ENCODE results near the gene IL16.
"Not testable (repeated sequence)": the region's sequence is repeated elsewhere in the genome, so short reads cannot be mapped to it uniquely, and the experiment has no call there.

Gene IL16

GRCh38 chr15:81157195-81157938 lies 39.3 kb upstream of the IL16 start:
- no peak for DNase-seq (ENCODE audit: low read depth)
- no peak overlapping the region for H3K4me3 ChIP-seq (ENCODE audit: control insufficient read depth, low read depth, low read length)
- TF ChIP-seq CTCF (IDR thresholded peaks at IDR 0.05; ENCODE audit: control insufficient read depth, insufficient read depth, low read depth, low read length, missing control alignments) = no peak

GRCh38 chr15:81157939-81158223 lies 38.8 kb upstream of the IL16 start:
- TF ChIP-seq CTCF (IDR thresholded peaks at IDR 0.05; ENCODE audit: control insufficient read depth, insufficient read depth, low read depth, low read length, missing control alignments) = no peak
- no peak overlapping the region for H3K4me3 ChIP-seq (ENCODE audit: control insufficient read depth, low read depth, low read length)
- no peak for DNase-seq (ENCODE audit: low read depth)

GRCh38 chr15:81158561-81158960 lies 38.1 kb upstream of the IL16 start:
- DNase-seq (ENCODE audit: low read depth); H3K4me3 ChIP-seq (ENCODE audit: control insufficient read depth, low read depth, low read length): not testable (repeated sequence)

- DNase-seq (ENCODE audit: low read depth) = peak; percentile 76
- H3K4me3 ChIP-seq (ENCODE audit: control insufficient read depth, low read depth, low read length) = no peak overlapping the region
These were observed 36.1 kb upstream of the IL16 start for GRCh38 chr15:81160312-81161159.

GRCh38 chr15:81161160-81161673 lies 35.5 kb upstream of the IL16 start:
- TF ChIP-seq CTCF (IDR thresholded peaks at IDR 0.05; ENCODE audit: control insufficient read depth, insufficient read depth, low read depth, low read length, missing control alignments) = no peak

More at GRCh38 chr15:81160312-81161159, 36.1 kb upstream of the IL16 start:
- TF ChIP-seq CTCF (IDR thresholded peaks at IDR 0.05; ENCODE audit: control insufficient read depth, insufficient read depth, low read depth, low read length, missing control alignments) = no peak

GRCh38 chr15:81161851-81162250 lies 34.8 kb upstream of the IL16 start:
- no peak for TF ChIP-seq CTCF (IDR thresholded peaks at IDR 0.05; ENCODE audit: control insufficient read depth, insufficient read depth, low read depth, low read length, missing control alignments)
- no peak for DNase-seq (ENCODE audit: low read depth)
- H3K4me3 ChIP-seq (ENCODE audit: control insufficient read depth, low read depth, low read length) = no peak overlapping the region

More at GRCh38 chr15:81161160-81161673, 35.5 kb upstream of the IL16 start:
- H3K4me3 ChIP-seq (ENCODE audit: control insufficient read depth, low read depth, low read length) = no peak overlapping the region
- no peak for DNase-seq (ENCODE audit: low read depth)
